SH-SY5Y (cell line): ENCODE results near the gene CLDN22.

ENCODE experiments used
- GATA2 ChIP-seq: IDR thresholded peaks from 2 replicates; pipeline ENCODE4 v1.6.1; 2011; ENCODE audit warnings: mild to moderate bottlenecking, low read depth, low read length
- GATA3 ChIP-seq: IDR thresholded peaks from 2 replicates; pipeline ENCODE4 v1.6.1; 2011; ENCODE audit warnings: low read depth, mild to moderate bottlenecking, low read length, moderate library complexity

CLDN22 gene

GRCh38 chr4:183352546-183352945 is 32.5 kb upstream of the CLDN22 start:
- no peak for TF ChIP-seq GATA2
- TF ChIP-seq GATA3 = no peak

GRCh38 chr4:183350317-183351071 is 30.4 kb upstream of the CLDN22 start:
- TF ChIP-seq GATA3 (no peak), GATA2 (no peak)

DNA sequence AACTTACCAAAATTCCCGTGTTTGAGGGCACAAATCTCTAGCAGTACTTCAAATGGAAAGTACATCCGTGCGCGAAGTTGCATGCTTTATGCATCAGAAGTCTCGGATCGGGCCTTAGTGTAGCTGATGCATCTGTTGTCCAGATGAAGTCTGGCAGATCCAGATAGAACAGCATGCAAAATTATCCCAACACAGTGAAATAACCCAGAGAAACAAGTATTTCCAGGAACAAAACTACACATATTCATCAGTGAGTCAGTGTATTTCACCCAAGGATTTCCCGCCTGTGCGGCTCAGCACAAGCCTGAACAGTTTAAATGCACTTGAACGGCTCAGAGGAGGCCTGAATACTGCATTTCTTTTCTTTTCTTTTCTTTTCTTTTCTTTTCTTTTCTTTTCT is 29.6 kb upstream of the CLDN22 start:
- TF ChIP-seq GATA3 = no peak
- TF ChIP-seq GATA2 = no peak

GRCh38 chr4:183348706-183349659 is 28.9 kb upstream of the CLDN22 start:
- no peak for TF ChIP-seq GATA2
- TF ChIP-seq GATA3 = no peak

GRCh38 chr4:183348136-183348535 is 28.1 kb upstream of the CLDN22 start:
- TF ChIP-seq GATA3 (no peak), GATA2 (no peak)

- TF ChIP-seq GATA2 (no peak), GATA3 (no peak)
These were observed 27.5 kb upstream of the CLDN22 start for GRCh38 chr4:183347566-183347965.

GRCh38 chr4:183347146-183347545 is 27.1 kb upstream of the CLDN22 start:
- TF ChIP-seq GATA2 (no peak), GATA3 (no peak)

DNA sequence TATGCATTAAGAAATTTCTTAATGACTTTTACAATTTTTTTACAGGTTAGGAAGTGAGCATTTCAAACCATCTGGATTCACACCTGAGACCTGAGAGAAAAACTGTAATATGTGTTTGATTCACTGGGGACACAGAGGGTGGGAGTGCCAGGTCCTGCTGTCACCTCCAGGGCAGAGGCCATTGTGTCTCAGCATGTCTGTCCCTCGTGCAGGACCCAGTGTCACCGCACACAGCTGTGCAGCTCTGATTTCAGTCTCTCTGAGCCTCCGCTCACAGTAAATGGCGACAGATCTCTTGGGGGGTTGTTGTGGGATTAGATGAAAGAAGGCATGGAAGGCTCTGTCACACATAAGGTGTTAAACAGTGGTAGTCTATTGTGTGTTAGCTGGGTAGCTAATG is 25.2 kb upstream of the CLDN22 start:
- TF ChIP-seq GATA2 = no peak
- TF ChIP-seq GATA3 = no peak

GRCh38 chr4:183344523-183345255 is 24.6 kb upstream of the CLDN22 start:
- no peak for TF ChIP-seq GATA2
- TF ChIP-seq GATA3 = no peak

DNA sequence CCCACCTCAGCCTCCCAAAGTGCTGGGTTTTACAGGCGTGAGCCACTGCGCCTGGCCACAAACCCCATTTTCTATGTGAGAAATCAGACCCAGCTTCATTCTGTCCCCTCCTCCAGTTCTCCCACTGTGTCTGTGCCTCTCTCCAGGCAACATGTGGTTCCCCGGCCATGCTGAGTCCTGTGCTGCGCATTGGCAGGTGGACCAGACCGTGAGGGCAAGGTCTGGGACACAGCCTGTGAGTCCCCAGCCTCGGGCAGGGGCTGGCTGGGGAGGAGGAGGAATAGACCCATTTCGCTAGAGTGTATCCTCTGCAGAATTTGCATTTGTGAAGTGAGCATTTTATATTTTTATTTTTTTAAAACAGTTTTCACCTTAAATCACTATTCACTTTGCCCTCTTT is 23.7 kb upstream of the CLDN22 start:
- TF ChIP-seq GATA2 (no peak), GATA3 (no peak)

DNA sequence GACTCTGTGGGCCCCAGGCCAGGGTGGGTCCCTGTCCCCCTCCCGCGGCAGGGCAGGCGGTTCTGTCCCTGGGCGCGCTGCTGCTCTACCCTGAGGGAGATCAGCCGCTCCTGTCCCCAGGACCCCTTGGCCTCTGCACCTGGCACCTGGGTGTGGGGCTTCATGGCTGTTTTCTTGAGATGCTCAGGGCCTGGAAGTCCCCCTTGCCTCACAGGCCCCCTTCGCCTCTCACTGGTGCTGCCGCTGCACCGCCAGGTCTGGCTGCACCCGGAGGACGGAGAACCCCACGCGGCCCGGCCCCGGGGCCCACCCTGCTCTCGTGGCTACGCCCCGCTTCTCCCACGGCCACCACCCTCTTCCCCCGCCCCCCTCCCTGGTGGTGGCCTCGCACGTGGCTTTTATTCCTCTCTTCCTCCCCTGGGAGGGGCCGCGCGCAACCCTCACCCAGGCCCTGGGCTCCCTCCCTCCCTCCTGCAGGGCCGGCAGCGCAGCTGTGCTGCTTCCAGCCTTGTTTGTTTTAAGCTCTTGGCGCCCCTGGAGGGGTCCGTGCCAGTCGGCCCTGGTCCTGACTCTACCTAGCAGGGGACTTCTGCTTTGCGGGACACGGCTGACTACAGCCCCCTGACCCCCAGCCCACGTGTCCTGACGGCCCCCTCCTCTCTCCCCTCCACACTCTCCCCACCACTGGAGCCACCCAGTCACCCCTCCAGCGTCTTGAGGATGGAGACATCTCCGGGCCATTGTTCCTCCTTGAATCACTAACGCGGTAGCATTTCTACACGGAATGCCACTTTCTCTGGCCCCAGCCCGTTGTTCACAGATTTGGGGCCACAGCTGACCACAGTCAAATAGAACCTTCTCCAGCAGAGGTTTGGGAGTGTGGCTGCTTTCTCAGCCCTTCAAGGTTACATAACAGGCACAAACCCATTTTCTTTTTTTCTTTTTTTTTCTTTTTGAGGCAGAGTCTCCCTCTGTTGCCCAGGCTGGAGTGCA is 22.8 kb upstream of the CLDN22 start:
- TF ChIP-seq GATA2 = no peak
- TF ChIP-seq GATA3 = no peak

GRCh38 chr4:183337833-183338232 is 17.8 kb upstream of the CLDN22 start:
- TF ChIP-seq GATA2 = no peak
- no peak for TF ChIP-seq GATA3

DNA sequence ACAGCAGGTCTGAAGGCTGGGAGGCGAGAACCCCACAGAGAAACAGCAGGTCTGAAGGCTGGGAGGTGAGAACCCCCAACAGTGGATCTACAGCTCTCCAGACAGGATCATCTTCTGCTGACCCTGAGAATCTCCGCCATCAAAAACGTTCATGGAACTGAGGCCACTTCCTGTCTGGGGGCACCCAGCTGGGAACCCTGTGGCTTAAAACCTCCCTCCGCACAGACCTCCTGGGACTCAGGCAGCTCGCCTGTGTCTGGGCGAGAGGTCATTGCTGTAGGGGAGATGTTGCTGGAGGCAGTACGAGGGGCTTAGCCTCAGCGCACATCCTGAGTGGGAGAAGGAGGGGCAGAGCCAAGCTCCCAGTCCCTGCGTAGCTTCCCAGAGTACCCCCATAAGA is 17.3 kb upstream of the CLDN22 start:
- TF ChIP-seq GATA2 (no peak), GATA3 (no peak)

DNA sequence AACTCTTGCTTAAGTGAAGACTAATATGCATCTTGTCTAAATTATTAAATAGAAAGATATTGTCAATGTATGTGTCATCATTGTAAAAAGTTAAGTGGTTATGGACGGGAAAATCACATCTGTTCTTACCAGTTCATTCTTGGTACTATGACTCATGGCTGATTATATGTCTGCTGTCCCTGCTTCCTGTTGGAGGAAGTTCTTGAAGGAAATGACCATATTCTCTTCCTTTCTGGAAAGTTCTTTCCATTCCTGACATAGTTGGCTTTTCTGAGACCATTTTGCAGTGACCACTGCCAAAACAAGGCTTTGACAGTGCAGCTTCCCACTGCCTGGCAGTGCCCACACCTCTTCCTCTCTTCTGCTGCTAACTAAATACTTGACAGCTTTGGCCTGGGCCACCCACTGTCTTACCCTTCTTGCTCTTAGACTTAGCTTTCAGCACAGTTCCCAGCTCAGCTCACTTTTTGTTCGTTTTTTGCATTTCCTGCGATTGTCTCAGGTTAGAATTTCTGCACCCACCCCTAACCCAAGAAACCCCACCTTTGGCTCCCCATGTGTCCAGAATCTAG is 15.4 kb upstream of the CLDN22 start:
- no peak for TF ChIP-seq GATA3
- TF ChIP-seq GATA2 = no peak
